H1 (cell line): ENCODE measurements around the gene CARD14. TPM values are rescaled to one million over a fixed set of nuclear protein-coding genes. Genes with fewer than 3 reads are reported as not detected.
A peak's percentile ranks its signal among the peaks of the same experiment; 100 is the strongest.

Experiments used
- CTCF ChIA-PET: fragments of 300-600 bp; sonication (Branson Sonifier 250); formaldehyde crosslinking; loops from one replicate; lab custom pipeline; 2021; ENCODE audit not compliant: partially characterized antibody; lab: Charles Lee
- POLR2A ChIA-PET: fragments of 300-600 bp; sonication (Branson Sonifier 250); formaldehyde crosslinking; loops from one replicate; lab custom pipeline; 2021; ENCODE audit warnings: inconsistent platforms; ENCODE audit not compliant: partially characterized antibody; lab: Charles Lee
- DNase-seq, 2 experiments: peaks; one replicate each; pipeline versions ENCODE4 v3.0.0 to v3.0.0-alpha.2; 2010 to 2022; ENCODE audit warnings: low spot score in 2 of 2, low read depth in 1 of 2, mixed read lengths in 1 of 2
- FAIRE-seq: peaks from 2 replicates; lab custom pipeline; 2011; peaks lifted over from hg19 to GRCh38; lab: Jason Lieb, UNC
- H2AFZ ChIP-seq: 2 replicates; pipeline ENCODE4 v1.8.1; 2012; ENCODE audit warnings: low read length, inconsistent platforms
- H2AK5ac ChIP-seq: 2 replicates; pipeline ENCODE4 v1.6.1; 2013; ENCODE audit warnings: low read depth, low read length
- H2BK120ac ChIP-seq: replicated peaks from 2 replicates; pipeline ENCODE3; 2013; ENCODE audit warnings: low read depth, low read length, inconsistent platforms
- H2BK12ac ChIP-seq: 2 replicates; pipeline ENCODE4 v1.6.1; 2013; ENCODE audit warnings: low read depth, low read length
- H2BK15ac ChIP-seq: 2 replicates; pipeline ENCODE4 v1.6.1; 2013; ENCODE audit warnings: low read length
- H2BK20ac ChIP-seq: 2 replicates; pipeline ENCODE4 v1.6.1; 2013; ENCODE audit warnings: low read length
- H2BK5ac ChIP-seq: 2 replicates; pipeline ENCODE4 v1.6.1; 2013; ENCODE audit warnings: low read depth, low read length
- H3K14ac ChIP-seq: 2 replicates; pipeline ENCODE4 v1.6.1; 2013; ENCODE audit warnings: inconsistent platforms; ENCODE audit not compliant: insufficient read length
- H3K18ac ChIP-seq: 2 replicates; pipeline ENCODE4 v1.6.1; 2013; ENCODE audit warnings: low read length; ENCODE audit errors: extremely low read depth
- H3K23ac ChIP-seq: 2 replicates; pipeline ENCODE4 v1.6.1; 2013; ENCODE audit warnings: inconsistent platforms; ENCODE audit not compliant: insufficient read length
- H3K23me2 ChIP-seq: 2 replicates; pipeline ENCODE4 v1.6.1; 2013; ENCODE audit warnings: low read depth, low read length
- H3K27ac ChIP-seq: 2 replicates; pipeline ENCODE4 v1.6.1; 2011; ENCODE audit warnings: low read depth, low read length, inconsistent platforms
- H3K27me3 ChIP-seq, 4 experiments: replicated peaks in 1 of 4; 1 replicate in 1 of 4; 2 replicates in 3 of 4; pipeline versions ENCODE4 v1.6.1 to v1.8.1; 2011 to 2013; ENCODE audit warnings: low read length in 3 of 4, mild to moderate bottlenecking in 3 of 4, inconsistent platforms in 2 of 4, mixed read lengths in 2 of 4, moderate library complexity in 1 of 4; ENCODE audit not compliant: control insufficient read depth in 3 of 4, insufficient read depth in 3 of 4; ENCODE audit errors: extremely low read depth in 1 of 4
- H3K36me3 ChIP-seq, 4 experiments: 2 replicates each; pipeline versions ENCODE4 v1.6.1 to v1.8.1; 2011 to 2013; ENCODE audit warnings: mild to moderate bottlenecking in 4 of 4, low read length in 3 of 4, moderate library complexity in 2 of 4, control low read depth in 1 of 4, inconsistent platforms in 1 of 4; ENCODE audit not compliant: insufficient read depth in 4 of 4, control insufficient read depth in 2 of 4
- H3K4ac ChIP-seq: replicated peaks from 2 replicates; pipeline ENCODE3; 2013; ENCODE audit warnings: low read length, low read depth, mixed read lengths, inconsistent platforms; ENCODE audit not compliant: insufficient read length
- H3K4me1 ChIP-seq, 4 experiments: replicated peaks in 1 of 4; 1 replicate in 1 of 4; 2 replicates in 3 of 4; pipeline versions ENCODE4 v1.6.1 to v1.8.1; 2011 to 2013; ENCODE audit warnings: low read length in 3 of 4, inconsistent platforms in 2 of 4, mixed read lengths in 1 of 4; ENCODE audit not compliant: insufficient read depth in 4 of 4, control insufficient read depth in 3 of 4
- H3K4me2 ChIP-seq, 2 experiments: 2 replicates each; pipeline versions ENCODE4 v1.6.1 to v1.8.1; 2011 to 2013; ENCODE audit warnings: low read depth in 2 of 2, low read length in 2 of 2, control low read depth in 1 of 2, inconsistent platforms in 1 of 2, mild to moderate bottlenecking in 1 of 2; ENCODE audit not compliant: insufficient read depth in 1 of 2
- H3K4me3 ChIP-seq, 4 experiments: fragments of 200-600, 300-600 bp in 1 of 4; sonication (generic), shearing (Covaris generic), sonication (Bioruptor Twin) in 1 of 4; 2 replicates each; pipeline versions ENCODE4 v1.5.1 to v1.8.1; 2011 to 2016; ENCODE audit warnings: low read length in 4 of 4, low read depth in 3 of 4, control low read depth in 2 of 4, inconsistent platforms in 2 of 4, mild to moderate bottlenecking in 2 of 4, mixed read lengths in 1 of 4, moderate library complexity in 1 of 4; ENCODE audit not compliant: insufficient read depth in 2 of 4; ENCODE audit errors: extremely low read depth in 1 of 4
- H3K56ac ChIP-seq: replicated peaks from 2 replicates; pipeline ENCODE3; 2013; ENCODE audit warnings: low read depth, mild to moderate bottlenecking, mixed read lengths, low read length, inconsistent platforms; ENCODE audit not compliant: insufficient read length
- H3K79me1 ChIP-seq: 2 replicates; pipeline ENCODE4 v1.6.1; 2013; ENCODE audit warnings: low read depth, low read length, control low read depth
- H3K79me2 ChIP-seq, 2 experiments: 2 replicates each; pipeline versions ENCODE4 v1.6.1 to v1.8.1; 2012 to 2013; ENCODE audit warnings: low read length in 2 of 2, mild to moderate bottlenecking in 2 of 2, inconsistent platforms in 1 of 2; ENCODE audit not compliant: insufficient read depth in 2 of 2, control insufficient read depth in 1 of 2
- H3K9ac ChIP-seq, 4 experiments: replicated peaks in 1 of 4; 1 replicate in 1 of 4; 2 replicates in 3 of 4; pipeline versions ENCODE4 v1.6.1 to v1.8.1; 2011 to 2013; ENCODE audit warnings: low read depth in 3 of 4, low read length in 3 of 4, control low read depth in 2 of 4, mild to moderate bottlenecking in 2 of 4, moderate library complexity in 2 of 4, inconsistent platforms in 1 of 4; ENCODE audit errors: extremely low read depth in 1 of 4
- H3K9me3 ChIP-seq, 2 experiments: 2 replicates each; pipeline versions ENCODE4 v1.6.1 to v1.8.1; 2012 to 2013; ENCODE audit warnings: mild to moderate bottlenecking in 2 of 2, moderate library complexity in 2 of 2, control low read depth in 1 of 2, inconsistent platforms in 1 of 2, low read depth in 1 of 2, low read length in 1 of 2, mixed read lengths in 1 of 2; ENCODE audit not compliant: insufficient read depth in 2 of 2
- H4K20me1 ChIP-seq, 2 experiments: replicated peaks in 1 of 2; 2 replicates each; pipeline versions ENCODE3 to v1.8.1; 2011 to 2013; ENCODE audit warnings: inconsistent platforms in 2 of 2, low read length in 2 of 2, mild to moderate bottlenecking in 1 of 2; ENCODE audit not compliant: insufficient read depth in 2 of 2, control insufficient read depth in 1 of 2
- H4K5ac ChIP-seq: 2 replicates; pipeline ENCODE4 v1.6.1; 2013; ENCODE audit warnings: low read length, low read depth, mixed read lengths, inconsistent platforms; ENCODE audit not compliant: insufficient read length
- H4K8ac ChIP-seq: 2 replicates; pipeline ENCODE4 v1.8.0; 2013; ENCODE audit warnings: mild to moderate bottlenecking, moderate library complexity, low read length, inconsistent platforms; ENCODE audit not compliant: insufficient read depth; ENCODE audit errors: extremely low read depth
- H4K91ac ChIP-seq: replicated peaks from 2 replicates; pipeline ENCODE3; 2013; ENCODE audit warnings: low read length, mixed read lengths, inconsistent platforms; ENCODE audit not compliant: insufficient read length
- BACH1 ChIP-seq: IDR thresholded peaks from 2 replicates; pipeline ENCODE4 v1.6.1; 2012; ENCODE audit warnings: low read length, improper control_type of control experiment
- BCL11A ChIP-seq, 2 experiments: IDR thresholded peaks; one replicate each; pipeline ENCODE4 v1.6.1; 2011; ENCODE audit warnings: low read depth in 2 of 2, low read length in 2 of 2, mild to moderate bottlenecking in 2 of 2
- CEBPB ChIP-seq: IDR thresholded peaks from 2 replicates; pipeline ENCODE4 v1.6.1; 2012; ENCODE audit warnings: low read depth, low read length
- CTBP2 ChIP-seq: IDR thresholded peaks from 2 replicates; pipeline ENCODE4 v1.7.0; 2011; ENCODE audit warnings: borderline replicate concordance, mild to moderate bottlenecking, moderate library complexity, mixed read lengths, low read length; ENCODE audit not compliant: insufficient read depth, insufficient read length
- GTF2F1 ChIP-seq: IDR thresholded peaks from 2 replicates; pipeline ENCODE4 v1.6.1; 2012; ENCODE audit warnings: low read depth, low read length, improper control_type of control experiment, borderline replicate concordance
- JUND ChIP-seq: IDR thresholded peaks from 2 replicates; pipeline ENCODE4 v1.6.1; 2011; ENCODE audit warnings: mild to moderate bottlenecking, improper control_type of control experiment, low read length
- RXRA ChIP-seq: IDR thresholded peaks from 2 replicates; pipeline ENCODE4 v1.6.1; 2011; ENCODE audit warnings: low read depth, mild to moderate bottlenecking, low read length, moderate library complexity; ENCODE audit not compliant: insufficient read depth
- SIN3A ChIP-seq, 2 experiments: IDR thresholded peaks in 1 of 2; conservative IDR thresholded peaks in 1 of 2; 2 replicates each; pipeline ENCODE4 v1.6.1; 2011 to 2012; ENCODE audit warnings: low read length in 2 of 2, improper control_type of control experiment in 1 of 2, low read depth in 1 of 2, mild to moderate bottlenecking in 1 of 2
- SIX5 ChIP-seq: IDR thresholded peaks from 2 replicates; pipeline ENCODE4 v1.6.1; 2011; ENCODE audit warnings: mild to moderate bottlenecking, low read depth, low read length
- SUZ12 ChIP-seq: fragments of 200-600 bp; sonication (generic); IDR thresholded peaks from 2 replicates; pipeline ENCODE4 v1.6.1; 2012; ENCODE audit warnings: mild to moderate bottlenecking, inconsistent platforms, low read length, moderate library complexity, mixed read lengths
- WGBS, 2 experiments: shearing (Covaris generic) in 1 of 2; methylation state at CpG; one replicate each; pipeline versions ENCODE4 v1.1.6 to v1.1.7; 2013 to 2015; ENCODE audit warnings: low lambda C conversion rate in 2 of 2, mixed read lengths in 2 of 2, inconsistent platforms in 1 of 2, low coverage in 1 of 2, missing lambda C conversion rate in 1 of 2; ENCODE audit not compliant: insufficient replicate concordance in 2 of 2, insufficient coverage in 1 of 2, insufficient read length in 1 of 2; ENCODE audit errors: extremely low coverage in 1 of 2, missing lambda C conversion rate in 1 of 2; 5-methylcytosine and 5-hydroxymethylcytosine counted together
- polyA plus RNA-seq, 7 experiments: library from polyadenylated mRNA; depleted of rRNA in 3 of 7; stranded (reverse) in 5 of 7; unstranded in 2 of 7; fragments of >200 nt in 5 of 7; fragments of 200-250 nt in 2 of 7; gene quantifications; 1 replicate in 5 of 7; 2 replicates in 1 of 7; 4 replicates in 1 of 7; pipeline versions ENCODE4 v1.2.1 to v1.2.3, GENCODE V29; 2011 to 2013; ENCODE audit warnings: missing spikeins in 2 of 7, mixed read lengths in 2 of 7
- total RNA-seq: library from RNA; stranded (reverse); fragmentation: NEBNext Ultra II Directional; extraction: Animal tissue kit (Norgen Biotek cat#: 25700); gene quantifications from 2 replicates; pipeline ENCODE4 v1.2.1, GENCODE V29; 2021
- TF ChIP-seq, protein P1 (sequence below): IDR thresholded peaks from 2 replicates; pipeline ENCODE4 v1.6.1; 2012; ENCODE audit warnings: inconsistent platforms

Gene CARD14
- total and polyA plus RNA-seq, 2 of the 8 experiments (the other 6 are each of a cell fraction or from before 2014, with no cell fraction given), result 0.08 TPM; not detected in 1

DNA sequence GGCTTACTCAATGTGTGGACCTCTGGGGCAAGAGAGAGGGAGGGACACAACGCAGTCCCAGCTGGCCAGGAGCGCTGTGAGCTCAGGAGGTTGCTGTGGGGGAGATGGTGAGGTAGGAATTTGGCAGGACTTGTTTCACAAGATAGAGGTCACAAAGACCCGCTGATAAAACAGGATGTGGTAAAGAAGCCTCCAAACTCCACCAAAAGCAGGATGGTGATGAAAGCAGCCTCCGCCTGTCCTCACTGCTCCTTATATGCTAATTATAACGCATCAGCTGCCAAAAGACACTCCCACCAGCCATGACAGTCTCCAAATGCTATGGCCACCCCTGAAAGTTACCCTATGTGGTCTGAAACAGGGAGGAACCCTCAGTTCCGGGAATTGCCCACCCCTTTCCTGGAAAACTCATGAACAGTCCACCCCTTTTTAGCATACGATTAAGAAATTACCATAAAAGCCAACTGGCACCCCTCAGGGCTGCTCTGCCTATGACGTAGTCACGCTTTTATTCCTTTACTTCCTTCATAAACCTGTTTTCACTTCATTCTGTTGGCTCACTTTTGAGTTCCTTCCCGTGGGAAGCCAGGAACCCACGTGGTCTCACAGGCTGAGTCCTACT, 17.6 kb upstream of the CARD14 start:
- ChIA-PET POLR2A (interaction anchor here (0.5 to 1.1 kb wide), 2 partner anchors 122 to 147 kb away, joined by 3 to 4 read pairs; no protein-coding TSS in a partner anchor), CTCF (interaction anchor here (0.8 to 1.1 kb wide), 3 partner anchors 26 to 166 kb away, joined by 3 read pairs; no protein-coding TSS in a partner anchor)
- H3K36me3 ChIP-seq, result no peaks in the 10 kb centered on the region; a peak in 1 of 8 replicates
- H4K8ac ChIP-seq, result no peak overlapping the region
- H3K14ac ChIP-seq, result no peak overlapping the region
- 89% methylated on average over 11 of the region's 11 CpGs; no CpG with 5 or more reads in 1 of the 2 experiments for WGBS, 2 experiments
- DNase-seq (no peak), FAIRE-seq (no peak)
- H3K4ac ChIP-seq, result peak overlapping the region; percentile 55
- H3K79me1 ChIP-seq, result peaks cover 3% of the 10 kb centered on the region; the same call in 1 of the 2 replicates
- no peak overlapping the region for H3K4me2 ChIP-seq
- H3K9me3 ChIP-seq, result peaks cover 12 to 15% of the 10 kb centered on the region in 2 experiments; a peak in 3 of 4 replicates
- peaks cover 0 to 3% of the 10 kb centered on the region in 2 experiments for H4K20me1 ChIP-seq
- H3K27ac ChIP-seq, result no peak overlapping the region
- H2BK20ac ChIP-seq, result no peak overlapping the region
- H3K79me2 ChIP-seq, result peaks cover 0 to 6% of the 10 kb centered on the region in 2 experiments; a peak in 2 of 4 replicates
- peaks cover 4% of the 10 kb centered on the region; the same call in 1 of the 2 replicates for H3K23me2 ChIP-seq
- no peak overlapping the region for H3K56ac ChIP-seq
- peaks cover 0 to 4% (median 0%) of the 10 kb centered on the region in 4 experiments; a peak in 4 of 7 replicates for H3K27me3 ChIP-seq
- H3K18ac ChIP-seq, result peak overlapping the region; percentile 71
- no peak overlapping the region for H2AFZ ChIP-seq
- H3K4me1 ChIP-seq, result peaks cover 9 to 17% (median 12%) of the 10 kb centered on the region in 4 experiments
- H2BK120ac ChIP-seq, result no peak overlapping the region
- H2BK12ac ChIP-seq, result peak overlapping the region; percentile 84
- no peak overlapping the region for H2BK5ac ChIP-seq
- peak overlapping the region; percentile 72 for H2BK15ac ChIP-seq
- no peak overlapping the region; a peak in 1 of 7 replicates for H3K9ac ChIP-seq
- H4K91ac ChIP-seq, result peak overlapping the region; percentile 7
- H3K23ac ChIP-seq, result no peak overlapping the region
- no peak overlapping the region for H4K5ac ChIP-seq
- H3K4me3 ChIP-seq, result no peak overlapping the region
- no peak overlapping the region for H2AK5ac ChIP-seq
- no peak for TF ChIP-seq SIN3A (conservative IDR thresholded peaks at IDR 0.05 in 1 of 2, IDR thresholded peaks at IDR 0.05 in 1 of 2; ENCODE audit: low read depth in 1 of 2, low read length in 2 of 2)
- no peak for TF ChIP-seq RXRA
- TF ChIP-seq, protein P1, sequence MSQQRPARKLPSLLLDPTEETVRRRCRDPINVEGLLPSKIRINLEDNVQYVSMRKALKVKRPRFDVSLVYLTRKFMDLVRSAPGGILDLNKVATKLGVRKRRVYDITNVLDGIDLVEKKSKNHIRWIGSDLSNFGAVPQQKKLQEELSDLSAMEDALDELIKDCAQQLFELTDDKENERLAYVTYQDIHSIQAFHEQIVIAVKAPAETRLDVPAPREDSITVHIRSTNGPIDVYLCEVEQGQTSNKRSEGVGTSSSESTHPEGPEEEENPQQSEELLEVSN, result no peak
- no peak for TF ChIP-seq CEBPB
- TF ChIP-seq GTF2F1, result no peak
- no peak for TF ChIP-seq BACH1
- TF ChIP-seq BCL11A (IDR thresholded peaks at IDR 0.05; ENCODE audit: low read depth in 2 of 2, low read length in 2 of 2), result no peak
- TF ChIP-seq JUND, result no peak
- no peak for TF ChIP-seq SIX5
- TF ChIP-seq CTBP2, result no peak
- TF ChIP-seq SUZ12, result no peak
